SIG-M5 treated with dmso at 0.1 percent for 504 hours (cell line): Measurements from ENCODE around the gene HPSE.
A peak's percentile ranks its signal among the peaks of the same experiment; 100 is the strongest.

Experiments used
- DNase-seq: peaks from one replicate; lab custom pipeline; 2025; ENCODE audit not compliant: unreplicated experiment; lab: John Stamatoyannopoulos, UW

The HPSE gene

GRCh38 chr4:83251447-83251830, 83.2 kb downstream of the HPSE start:
- no peak for DNase-seq

- DNase-seq, result peak; percentile 51
Measured at GRCh38 chr4:83250687-83251446, 83.8 kb downstream of the HPSE start.

- DNase-seq, result no peak
Measured at GRCh38 chr4:83248486-83248885, 86.2 kb downstream of the HPSE start.

GRCh38 chr4:83247415-83248357, 87.0 kb downstream of the HPSE start:
- no peak for DNase-seq
